Ascending aorta (tissue), 2 donors: ENCODE results near the gene RGSL1. TPM values are rescaled to one million over a fixed set of nuclear protein-coding genes. Genes with fewer than 3 reads are reported as not detected.
A peak's percentile ranks its signal among the peaks of the same experiment; 100 is the strongest.

Source experiments
- DNase-seq, 2 donors: peaks; one replicate each; pipeline ENCODE4 v3.0.0-alpha.2; 2019; ENCODE audit warnings: low spot score in 2 of 2
- H3K27ac ChIP-seq, 2 donors: fragments of 200-600 bp; sonication (generic); one replicate each; pipeline ENCODE4 v1.5.1; 2016 to 2017; ENCODE audit warnings: mild to moderate bottlenecking in 1 of 2
- H3K27me3 ChIP-seq: fragments of 200-600 bp; sonication (generic); one replicate; pipeline ENCODE4 v1.5.1; 2017
- H3K36me3 ChIP-seq, 2 donors: fragments of 200-600 bp; sonication (generic); one replicate each; pipeline ENCODE4 v1.5.1; 2016
- H3K4me1 ChIP-seq, 2 donors: fragments of 200-600 bp; sonication (generic); one replicate each; pipeline ENCODE4 v1.5.1; 2016 to 2017; ENCODE audit warnings: mild to moderate bottlenecking in 1 of 2
- H3K4me3 ChIP-seq, 2 donors: fragments of 200-600 bp; sonication (generic); one replicate each; pipeline ENCODE4 v1.5.1; 2016 to 2017; ENCODE audit warnings: mild to moderate bottlenecking in 1 of 2
- H3K9me3 ChIP-seq, 2 donors: fragments of 200-600 bp; sonication (generic); one replicate each; pipeline ENCODE4 v1.5.1; 2016
- intact Hi-C: fragments of 100-400 bp; cut with DNase I; formaldehyde crosslinking; loops from one replicate; pipeline ENCODE4 v1.15.1; 2023
- total RNA-seq: library from RNA; depleted of rRNA; stranded (reverse); fragments of >200 nt; gene quantifications from one replicate; pipeline ENCODE4 v1.1.0, GENCODE V29; 2016
- TF ChIP-seq, protein P1 (sequence below), 3 experiments: fragments of 200-600 bp in 2 of 3; fragments of 450-650 bp in 1 of 3; sonication (generic) in 2 of 3; IDR thresholded peaks; one replicate each; pipeline ENCODE4 v1.5.1; 2016 to 2019; ENCODE audit warnings: antibody characterized with exemption in 3 of 3, mild to moderate bottlenecking in 1 of 3, moderate library complexity in 1 of 3

The RGSL1 gene
- total RNA-seq, 1 donor from 2014 or later: not detected

GRCh38 chr1:182589520-182589919, 139.6 kb downstream of the RGSL1 start:
- Histone ChIP-seq H3K27me3 (no peaks in the 10 kb centered on the region), H3K9me3 (peaks cover 0 to 7% of the 10 kb centered on the region in 2 donors), H3K36me3 (no peaks in the 10 kb centered on the region), H3K27ac (peak overlapping the region; percentile 89 to 91), H3K4me3 (peak overlapping the region; percentile 73 to 91), H3K4me1 (peaks cover 0 to 15% of the 10 kb centered on the region in 2 donors)
- TF ChIP-seq, protein P1, sequence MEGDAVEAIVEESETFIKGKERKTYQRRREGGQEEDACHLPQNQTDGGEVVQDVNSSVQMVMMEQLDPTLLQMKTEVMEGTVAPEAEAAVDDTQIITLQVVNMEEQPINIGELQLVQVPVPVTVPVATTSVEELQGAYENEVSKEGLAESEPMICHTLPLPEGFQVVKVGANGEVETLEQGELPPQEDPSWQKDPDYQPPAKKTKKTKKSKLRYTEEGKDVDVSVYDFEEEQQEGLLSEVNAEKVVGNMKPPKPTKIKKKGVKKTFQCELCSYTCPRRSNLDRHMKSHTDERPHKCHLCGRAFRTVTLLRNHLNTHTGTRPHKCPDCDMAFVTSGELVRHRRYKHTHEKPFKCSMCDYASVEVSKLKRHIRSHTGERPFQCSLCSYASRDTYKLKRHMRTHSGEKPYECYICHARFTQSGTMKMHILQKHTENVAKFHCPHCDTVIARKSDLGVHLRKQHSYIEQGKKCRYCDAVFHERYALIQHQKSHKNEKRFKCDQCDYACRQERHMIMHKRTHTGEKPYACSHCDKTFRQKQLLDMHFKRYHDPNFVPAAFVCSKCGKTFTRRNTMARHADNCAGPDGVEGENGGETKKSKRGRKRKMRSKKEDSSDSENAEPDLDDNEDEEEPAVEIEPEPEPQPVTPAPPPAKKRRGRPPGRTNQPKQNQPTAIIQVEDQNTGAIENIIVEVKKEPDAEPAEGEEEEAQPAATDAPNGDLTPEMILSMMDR (IDR thresholded peaks at IDR 0.05): no peak
- intact Hi-C loops: no loop called here
- no peak for DNase-seq

DNA sequence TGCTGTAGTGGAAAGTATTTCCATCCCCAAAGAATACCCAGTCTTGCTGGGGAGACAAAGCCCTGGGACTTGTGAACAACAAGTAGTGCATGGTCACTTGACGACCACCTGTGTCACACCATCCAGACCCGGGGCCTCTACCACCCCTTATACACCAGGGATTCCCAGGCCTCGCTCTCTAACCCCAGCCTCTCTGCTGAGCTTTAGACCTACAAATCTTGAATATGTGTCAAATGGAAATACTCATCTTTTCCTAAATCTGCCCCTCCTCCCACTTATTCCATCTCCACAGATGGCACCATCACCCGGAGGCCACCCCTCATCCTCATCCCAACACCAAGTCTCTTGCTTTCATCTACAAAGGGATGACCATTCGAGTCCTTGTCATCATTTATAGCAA, 140.0 kb downstream of the RGSL1 start:
- Histone ChIP-seq H3K36me3 (no peaks in the 10 kb centered on the region), H3K4me1 (peaks cover 0 to 12% of the 10 kb centered on the region in 2 donors), H3K27ac (peak overlapping the region in 1 of 2 donors; percentile 91), H3K4me3 (no peak overlapping the region), H3K9me3 (peaks cover 0 to 7% of the 10 kb centered on the region in 2 donors), H3K27me3 (no peaks in the 10 kb centered on the region)
- TF ChIP-seq, protein P1 (IDR thresholded peaks at IDR 0.05): no peak
- intact Hi-C loops: loop anchor here (5.0 kb wide), 1 partner anchor 503 kb away; no protein-coding TSS in a partner anchor
- no peak for DNase-seq

- H3K27me3 ChIP-seq: no peaks in the 10 kb centered on the region
- peak overlapping the region; percentile 25 to 38 for H3K27ac ChIP-seq
- TF ChIP-seq, protein P1 (IDR thresholded peaks at IDR 0.05): peak; percentile 66 to 86 (median 83)
- no peaks in the 10 kb centered on the region for H3K9me3 ChIP-seq
- H3K36me3 ChIP-seq: peaks cover 7 to 16% of the 10 kb centered on the region in 2 donors
- no peak overlapping the region for H3K4me3 ChIP-seq
- peak; percentile 19 to 88 for DNase-seq
- H3K4me1 ChIP-seq: peaks cover 0 to 4% of the 10 kb centered on the region in 2 donors
- intact Hi-C loops: loop anchor here (2.0 kb wide), 1 partner anchor 243 kb away; the partner anchor contains the start of gene DHX9
These were observed 145.8 kb downstream of the RGSL1 start for GRCh38 chr1:182595641-182596240.

DNA sequence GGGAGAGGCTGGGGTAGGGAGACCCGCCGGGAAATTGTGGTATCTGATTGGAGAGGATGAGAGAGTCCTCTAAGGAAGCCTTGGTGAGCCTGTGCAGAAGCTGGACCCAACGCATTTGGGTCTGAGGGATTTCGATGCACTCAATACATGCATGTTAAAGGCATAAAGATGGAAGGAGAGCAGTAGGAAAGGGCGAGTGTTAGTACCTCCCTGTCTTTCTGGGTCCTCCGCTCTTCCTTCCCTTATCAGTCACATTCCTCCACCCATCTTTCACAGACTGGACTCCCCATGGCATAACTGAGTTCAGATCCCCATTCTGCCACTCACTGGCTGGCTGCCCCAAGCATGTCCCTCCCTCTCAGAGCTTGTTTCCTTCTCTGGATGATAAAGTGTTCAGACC, 147.0 kb downstream of the RGSL1 start:
- Histone ChIP-seq H3K27me3 (no peaks in the 10 kb centered on the region), H3K9me3 (no peaks in the 10 kb centered on the region), H3K36me3 (peaks cover 9 to 16% of the 10 kb centered on the region in 2 donors), H3K4me3 (no peak overlapping the region), H3K4me1 (peaks cover 0 to 10% of the 10 kb centered on the region in 2 donors), H3K27ac (no peak overlapping the region)
- DNase-seq: no peak
- TF ChIP-seq, protein P1 (IDR thresholded peaks at IDR 0.05): no peak
- intact Hi-C loops: no loop called here

- peaks cover 2 to 18% of the 10 kb centered on the region in 2 donors for H3K4me1 ChIP-seq
- H3K4me3 ChIP-seq: no peak overlapping the region
- TF ChIP-seq, protein P1 (IDR thresholded peaks at IDR 0.05): no peak
- no peak for DNase-seq
- no peaks in the 10 kb centered on the region for H3K9me3 ChIP-seq
- intact Hi-C loops: no loop called here
- H3K36me3 ChIP-seq: peaks cover 9 to 16% of the 10 kb centered on the region in 2 donors
- H3K27ac ChIP-seq: no peak overlapping the region
- H3K27me3 ChIP-seq: no peaks in the 10 kb centered on the region
These were observed 148.3 kb downstream of the RGSL1 start for GRCh38 chr1:182598296-182598695.
